Amygdala (tissue), 56 donors: ENCODE data around the gene RNASEH1.
"Not testable (repeated sequence)": the region's sequence is repeated elsewhere in the genome, so short reads cannot be mapped to it uniquely, and the experiment has no call there.

Experiments
- DNase-seq, 56 donors: peaks; one replicate each; lab custom pipeline; 2025; lab: John Stamatoyannopoulos, UW

The RNASEH1 gene

GRCh38 chr2:3594493-3595281 lies 36.6 kb upstream of the RNASEH1 start, which contains the start of gene COLEC11:
Gene COLEC11 (plus strand): TSS chr2:3595112. CDS start chr2:3604341, 9,229 bp downstream.
- DNase-seq = no peak

- DNase-seq = no peak
These were observed 31.0 kb upstream of the RNASEH1 start for GRCh38 chr2:3589086-3589485.

GRCh38 chr2:3588084-3588483 lies 30.0 kb upstream of the RNASEH1 start:
- no peak for DNase-seq

GRCh38 chr2:3587432-3587831 lies 29.3 kb upstream of the RNASEH1 start:
- no peak for DNase-seq

GRCh38 chr2:3587021-3587420 lies 28.9 kb upstream of the RNASEH1 start:
- DNase-seq = no peak

GRCh38 chr2:3586220-3586619 lies 28.1 kb upstream of the RNASEH1 start:
- DNase-seq = no peak

GRCh38 chr2:3585261-3586109 lies 27.4 kb upstream of the RNASEH1 start:
- no peak for DNase-seq

GRCh38 chr2:3584608-3585260 lies 26.6 kb upstream of the RNASEH1 start:
- no peak for DNase-seq

GRCh38 chr2:3584076-3584475 lies 25.9 kb upstream of the RNASEH1 start:
- no peak for DNase-seq

- no peak for DNase-seq
These were observed 23.5 kb upstream of the RNASEH1 start for GRCh38 chr2:3581367-3582262.

- DNase-seq = no peak
These were observed 22.3 kb upstream of the RNASEH1 start for GRCh38 chr2:3580449-3580848.

GRCh38 chr2:3578987-3579386 lies 20.9 kb upstream of the RNASEH1 start:
- no peak for DNase-seq

GRCh38 chr2:3576263-3576630 lies 18.1 kb upstream of the RNASEH1 start:
- not testable (repeated sequence) for DNase-seq

GRCh38 chr2:3575534-3576262 lies 17.6 kb upstream of the RNASEH1 start:
- DNase-seq = peak in 1 of 56 donors; percentile 26

GRCh38 chr2:3574155-3574554 lies 16.0 kb upstream of the RNASEH1 start:
- DNase-seq = no peak

- DNase-seq = no peak
These were observed 14.5 kb upstream of the RNASEH1 start for GRCh38 chr2:3572620-3573019.

- no peak for DNase-seq
These were observed 13.2 kb upstream of the RNASEH1 start for GRCh38 chr2:3571284-3571683.

- not testable (repeated sequence) for DNase-seq
These were observed 11.5 kb upstream of the RNASEH1 start for GRCh38 chr2:3569656-3570055.

- no peak for DNase-seq
These were observed 8.7 kb upstream of the RNASEH1 start for GRCh38 chr2:3566806-3567205.
